HG03575 (cell line): ENCODE measurements around the gene POLN.

Experiments
- ATAC-seq: cut with Tn5 transposase; IDR thresholded peaks from one replicate; pipeline ENCODE4 v1.9.1; 2021; ENCODE audit not compliant: unreplicated experiment, insufficient number of reproducible peaks, low FRiP score; ENCODE audit errors: extremely low read depth

Gene POLN

GRCh38 chr4:2079926-2080325 is 162.0 kb downstream of the POLN start:
- no peak for ATAC-seq

GRCh38 chr4:2079006-2079405 is 162.9 kb downstream of the POLN start:
- ATAC-seq = no peak

DNA sequence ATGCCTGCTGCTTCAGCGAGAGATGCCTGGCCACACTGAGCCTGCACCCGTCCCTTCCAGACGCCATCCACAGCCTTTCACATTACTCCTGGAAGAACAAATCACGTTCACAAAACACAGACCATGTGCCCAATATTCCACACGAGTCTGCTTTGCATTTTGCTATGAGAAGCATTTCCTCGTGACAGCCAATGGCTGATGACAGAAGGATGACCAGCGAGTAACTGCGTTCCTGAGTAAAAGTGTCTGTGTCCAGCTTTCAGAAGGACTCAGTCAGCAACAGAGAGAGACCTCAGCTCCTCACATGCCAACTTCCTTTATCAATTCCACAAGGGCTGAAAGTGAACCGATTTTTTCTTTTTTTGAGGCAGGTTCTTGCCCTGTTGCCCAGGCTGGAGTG is 163.3 kb downstream of the POLN start:
- ATAC-seq = no peak

DNA sequence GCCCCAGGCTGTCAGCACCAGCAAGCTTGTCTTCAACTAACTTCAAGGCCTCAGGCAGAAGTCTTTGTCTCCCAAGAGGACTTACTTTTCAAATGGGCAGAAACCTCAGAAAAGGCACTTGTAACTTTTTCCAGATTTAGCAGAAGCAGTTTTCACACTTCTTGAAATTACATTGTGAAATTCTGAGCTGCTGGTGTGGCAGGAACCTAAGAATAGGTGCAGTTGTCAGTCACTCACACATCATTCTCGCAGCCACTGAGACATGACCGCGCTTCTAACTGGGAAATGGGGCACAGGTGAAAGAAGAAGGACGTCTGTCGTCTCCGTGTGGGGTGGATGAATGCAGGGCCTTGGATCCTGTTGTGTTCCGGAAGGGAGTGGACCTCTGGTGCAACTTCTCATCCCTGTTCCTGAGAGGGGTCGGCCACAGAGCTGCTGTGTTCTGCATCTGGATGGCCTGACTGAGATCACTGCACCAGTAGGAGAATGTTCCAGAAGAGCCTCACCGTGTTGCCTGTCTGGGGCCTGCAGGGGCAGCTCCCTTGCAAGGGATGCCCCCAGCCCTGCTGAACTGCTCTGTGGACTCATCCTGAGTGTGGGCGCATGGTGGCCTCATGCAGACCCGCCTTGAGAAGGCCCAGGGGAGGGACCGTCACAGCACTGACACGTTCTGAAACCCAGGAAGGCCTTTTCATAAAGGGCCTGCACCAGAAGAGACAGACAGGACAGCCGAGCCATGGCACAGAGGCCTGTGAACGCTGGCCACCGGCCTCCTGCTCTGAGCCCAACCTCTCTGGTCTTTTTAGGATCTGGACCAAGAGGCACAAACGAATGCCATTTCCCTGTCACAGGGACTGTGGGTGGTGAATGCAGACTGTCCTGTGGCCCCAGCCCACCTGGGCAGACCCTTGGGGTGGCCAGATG is 164.1 kb downstream of the POLN start:
- ATAC-seq = no peak

GRCh38 chr4:2076908-2077536 is 164.9 kb downstream of the POLN start:
- ATAC-seq = no peak

- ATAC-seq = no peak
Observed at GRCh38 chr4:2075987-2076907, 165.7 kb downstream of the POLN start.

GRCh38 chr4:2075171-2075986 is 166.5 kb downstream of the POLN start:
- no peak for ATAC-seq

- ATAC-seq = no peak
Observed at GRCh38 chr4:2074588-2074987, 167.3 kb downstream of the POLN start.

GRCh38 chr4:2073808-2074481 is 168.0 kb downstream of the POLN start:
- no peak for ATAC-seq

- ATAC-seq = no peak
Observed at GRCh38 chr4:2072971-2073807, 168.7 kb downstream of the POLN start.

DNA sequence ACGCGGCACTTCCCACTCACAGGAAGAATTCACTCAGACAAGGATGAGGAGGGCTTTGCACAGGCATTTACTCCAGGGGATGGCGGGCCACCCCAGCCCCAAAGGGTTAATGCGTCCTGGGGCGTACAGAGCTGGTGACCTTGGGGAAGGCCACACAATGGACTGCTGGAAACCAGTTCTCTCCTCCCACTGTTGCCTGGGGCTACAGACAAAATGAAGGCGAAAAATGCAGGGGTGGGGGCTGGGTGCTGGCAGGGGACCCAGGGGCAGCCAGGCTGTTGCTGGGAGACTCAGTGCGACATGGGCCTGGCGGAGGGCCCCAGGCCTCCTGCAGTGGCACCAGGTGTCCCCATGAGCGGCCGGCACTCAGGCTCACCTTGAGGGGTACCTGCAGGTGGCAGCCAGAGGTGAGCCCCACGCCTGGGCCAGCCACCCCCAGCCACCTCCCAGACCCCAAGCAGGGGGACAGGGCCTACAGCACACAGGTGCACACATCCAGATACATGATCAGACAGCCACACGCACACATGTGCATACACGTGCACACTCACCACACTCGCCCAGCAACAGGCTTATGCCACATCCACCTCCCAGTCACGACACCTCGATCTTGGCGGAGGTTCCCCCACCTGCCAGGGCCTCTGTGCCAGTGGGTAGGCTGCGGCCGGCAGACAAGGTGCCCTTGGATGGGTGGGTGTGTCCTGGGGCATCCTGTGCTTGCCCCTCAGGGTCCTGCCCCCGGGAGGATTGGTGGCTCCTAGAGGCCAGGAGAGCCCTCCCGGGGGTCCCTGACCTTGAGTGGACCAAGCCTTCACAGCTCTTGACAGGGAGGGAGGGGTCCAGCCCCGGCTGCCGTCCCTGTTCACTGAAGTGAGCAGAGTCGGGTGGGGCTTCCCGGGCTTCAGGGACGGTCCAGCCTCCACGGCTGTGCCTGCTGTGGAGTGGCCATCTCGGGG is 169.7 kb downstream of the POLN start:
- ATAC-seq = no peak

GRCh38 chr4:2071252-2071911 is 170.5 kb downstream of the POLN start:
- ATAC-seq = no peak

GRCh38 chr4:2070421-2071251 is 171.3 kb downstream of the POLN start:
- ATAC-seq = no peak

DNA sequence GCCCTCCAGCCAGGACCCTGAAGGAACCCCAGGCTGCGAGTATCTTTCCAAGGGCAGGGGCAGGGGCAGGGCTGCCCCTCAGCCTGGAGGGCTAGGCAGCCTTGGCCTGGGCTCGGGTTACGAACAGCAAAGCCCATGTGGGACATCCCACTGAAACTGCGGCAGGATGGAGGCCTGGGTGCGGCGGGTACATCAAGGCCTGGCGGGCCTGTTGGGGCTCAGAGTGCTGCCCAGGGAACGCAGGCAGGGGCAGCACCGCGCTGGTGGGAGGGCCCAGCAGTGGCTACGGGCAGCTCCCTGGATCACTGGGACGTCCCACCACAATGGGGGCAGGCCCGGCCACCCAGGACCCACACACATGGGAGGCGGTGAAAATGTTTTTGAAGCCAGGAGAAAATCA is 171.9 kb downstream of the POLN start:
- no peak for ATAC-seq
